Measurements from ENCODE around the gene RNF103. TPM values are rescaled to one million over a fixed set of nuclear protein-coding genes. Genes with fewer than 3 reads are reported as not detected.

RNF103 gene
- total RNA-seq (2021; ENCODE audit: unreplicated experiment) (16.1 TPM), Bru-seq, nascent RNA (percentile 81 among the genes with signal in this experiment), BruChase-seq, experiment 1, labeled RNA remaining after a 6-hour chase (percentile 81 among the genes with signal in this experiment), BruChase-seq, experiment 2, labeled RNA remaining after a 2-hour chase (percentile 98 among the genes with signal in this experiment)
- polyA plus RNA-seq (2012) = 5.6 and 6.9 TPM in 2 replicates
- long read RNA-seq, transcript RNF103-201 (4 exons, 3,477 nt) = major isoform, 47 of 57 reads
- long read RNA-seq, partial matches to known transcripts = 0 of 57 reads
- long read RNA-seq, other reads (novel, unspliced or antisense) = 8 of 57 reads

DNA sequence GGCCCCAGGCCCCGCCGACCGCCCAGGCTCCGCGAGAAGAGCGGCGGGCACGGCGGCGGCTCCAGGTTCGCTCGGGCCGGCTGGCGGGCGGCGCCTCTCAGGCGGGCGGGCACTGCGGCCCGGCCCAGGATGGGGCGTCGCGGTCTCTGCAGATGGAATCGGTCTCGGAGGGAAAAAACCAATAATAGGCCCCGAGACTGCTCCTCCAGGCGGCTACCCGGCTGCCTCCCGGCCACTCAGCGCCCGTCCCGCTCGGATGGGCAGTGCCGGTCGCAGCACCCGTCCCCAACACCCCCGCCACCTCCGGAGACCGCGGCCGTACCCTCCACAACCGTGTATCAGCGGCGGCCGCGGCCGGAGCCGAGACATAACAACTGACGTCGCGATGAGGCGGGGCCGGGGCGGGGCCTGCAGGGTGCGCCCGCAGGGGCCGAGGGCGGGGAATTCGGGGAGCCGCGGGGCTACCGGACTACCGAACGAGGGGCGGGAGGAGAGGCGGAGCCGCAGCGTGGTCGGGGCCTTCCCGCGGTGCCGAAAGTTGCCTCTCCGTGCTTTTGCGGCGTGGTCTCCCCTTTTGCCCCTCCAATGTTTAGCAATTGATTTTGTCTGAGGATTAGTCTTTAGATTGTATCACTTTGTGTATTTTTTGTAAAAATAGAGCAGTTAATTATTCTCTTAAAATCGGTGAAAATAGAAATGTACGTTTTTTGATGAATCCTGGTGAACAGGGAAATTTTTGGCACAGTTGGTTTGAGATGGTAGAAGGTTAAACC lies at the start of gene RNF103:
Gene RNF103, minus strand, starts transcription at position 372 of the 773 bp plus-strand sequence. CDS start 979 bp downstream, outside the sequence.
- no TSS peak for BruUV-seq (replicated peaks)
- ATAC-seq (peak; percentile 90), DNase-seq (ENCODE audit: low read depth, low spot score) (peak; percentile 71)
- Histone ChIP-seq H4K20me1 (ENCODE audit: insufficient read depth) (no peaks in the 10 kb centered on the region), H3K27ac (ENCODE audit: low read depth, low read length) (peak within 1 kb of the TSS; percentile 90), H3K36me3 (ENCODE audit: control insufficient read depth in 1 of 2, insufficient read depth in 2 of 2, low read length in 2 of 2) (peaks cover 0 to 7% of the 10 kb centered on the region in 2 experiments; a peak in 2 of 4 replicates), H3K4me3 (replicated peaks in 1 of 2; ENCODE audit: low read depth in 1 of 2, low read length in 2 of 2) (peak within 1 kb of the TSS; percentile 56 to 74), H3K9me3 (ENCODE audit: control insufficient read depth in 1 of 2, insufficient read depth in 1 of 2, low read depth in 1 of 2, low read length in 2 of 2) (no peaks in the 10 kb centered on the region), H3K9ac (ENCODE audit: low read length) (peak within 1 kb of the TSS; percentile 77), H3K4me2 (ENCODE audit: low read length) (peak within 1 kb of the TSS; percentile 85), H2AFZ (ENCODE audit: low read depth, low read length, poor library complexity, severe bottlenecking) (peak within 1 kb of the TSS; percentile 59), H3K27me3 (ENCODE audit: insufficient read depth, low read length) (no peaks in the 10 kb centered on the region), H3K4me1 (ENCODE audit: control insufficient read depth in 1 of 2, insufficient read depth in 2 of 2, low read length in 2 of 2) (peaks cover 16 to 23% of the 10 kb centered on the region in 2 experiments), H3K9me2 (ENCODE audit: insufficient read depth) (no peaks in the 10 kb centered on the region), H3K79me2 (ENCODE audit: insufficient read depth, low read length) (peaks cover 28% of the 10 kb centered on the region)
- intact Hi-C loops (cut with micrococcal nuclease) = loop anchor here (5.0 kb wide), 1 partner anchor 181 kb away; the partner anchor contains the start of gene KDM3A
- CTCF ChIA-PET = no interaction called here
- POLR2A ChIA-PET = no interaction called here
- RAD21 ChIA-PET (ENCODE audit: low non-redundant PET in 1 of 2, low total read pairs in 2 of 2, uncharacterized antibody in 2 of 2, unreplicated experiment in 2 of 2) = no interaction called here
- TF ChIP-seq YY1 (IDR thresholded peaks at IDR 0.05; ENCODE audit: extremely low read depth, insufficient replicate concordance, low read depth, low read length) (peak; percentile 58), EGR1 (IDR thresholded peaks at IDR 0.05; ENCODE audit: low read depth) (peak; percentile 75), CEBPB (IDR thresholded peaks at IDR 0.05; ENCODE audit: low read depth) (no peak), JUND (IDR thresholded peaks at IDR 0.05) (no peak), REST (IDR thresholded peaks at IDR 0.05; ENCODE audit: low read depth) (no peak), SRF (IDR thresholded peaks at IDR 0.05; ENCODE audit: low read depth) (no peak), SIN3A (IDR thresholded peaks at IDR 0.05; ENCODE audit: low read depth) (no peak; the same call in 1 of the 2 replicates), EZH2phosphoT487 (IDR thresholded peaks at IDR 0.05; ENCODE audit: borderline replicate concordance) (no peak), FOSL1 (IDR thresholded peaks at IDR 0.05; ENCODE audit: low read depth) (no peak), POLR2A (IDR thresholded peaks at IDR 0.05; ENCODE audit: borderline replicate concordance, extremely low read depth, insufficient read depth, insufficient read length) (peak; percentile 67), CBX3 (IDR thresholded peaks at IDR 0.05; ENCODE audit: low read depth) (no peak), SP1 (IDR thresholded peaks at IDR 0.05; ENCODE audit: low read depth) (0 out of 2 replicates have a peak, but pooled peaks have one; percentile 30), ZNF274 (IDR thresholded peaks at IDR 0.05; ENCODE audit: low read depth, low read length) (no peak), ELF1 (IDR thresholded peaks at IDR 0.05; ENCODE audit: borderline replicate concordance, low read depth) (no peak), ZFX (IDR thresholded peaks at IDR 0.05) (peak; percentile 93), RAD21 (IDR thresholded peaks at IDR 0.05; ENCODE audit: low read depth) (no peak), POLR2AphosphoS5 (IDR thresholded peaks at IDR 0.05; ENCODE audit: low read depth, low read length) (peak; percentile 99), TCF7L2 (IDR thresholded peaks at IDR 0.05; ENCODE audit: borderline replicate concordance, extremely low read depth, insufficient read depth, insufficient read length) (no peak), EZH2 (IDR thresholded peaks at IDR 0.05) (no peak)
- TF ChIP-seq, protein P1, sequence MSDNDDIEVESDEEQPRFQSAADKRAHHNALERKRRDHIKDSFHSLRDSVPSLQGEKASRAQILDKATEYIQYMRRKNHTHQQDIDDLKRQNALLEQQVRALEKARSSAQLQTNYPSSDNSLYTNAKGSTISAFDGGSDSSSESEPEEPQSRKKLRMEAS (IDR thresholded peaks at IDR 0.05) = peak; percentile 76
- TF ChIP-seq, protein P2, sequence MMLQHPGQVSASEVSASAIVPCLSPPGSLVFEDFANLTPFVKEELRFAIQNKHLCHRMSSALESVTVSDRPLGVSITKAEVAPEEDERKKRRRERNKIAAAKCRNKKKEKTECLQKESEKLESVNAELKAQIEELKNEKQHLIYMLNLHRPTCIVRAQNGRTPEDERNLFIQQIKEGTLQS (IDR thresholded peaks at IDR 0.05) = no peak
- TF ChIP-seq, protein P3, sequence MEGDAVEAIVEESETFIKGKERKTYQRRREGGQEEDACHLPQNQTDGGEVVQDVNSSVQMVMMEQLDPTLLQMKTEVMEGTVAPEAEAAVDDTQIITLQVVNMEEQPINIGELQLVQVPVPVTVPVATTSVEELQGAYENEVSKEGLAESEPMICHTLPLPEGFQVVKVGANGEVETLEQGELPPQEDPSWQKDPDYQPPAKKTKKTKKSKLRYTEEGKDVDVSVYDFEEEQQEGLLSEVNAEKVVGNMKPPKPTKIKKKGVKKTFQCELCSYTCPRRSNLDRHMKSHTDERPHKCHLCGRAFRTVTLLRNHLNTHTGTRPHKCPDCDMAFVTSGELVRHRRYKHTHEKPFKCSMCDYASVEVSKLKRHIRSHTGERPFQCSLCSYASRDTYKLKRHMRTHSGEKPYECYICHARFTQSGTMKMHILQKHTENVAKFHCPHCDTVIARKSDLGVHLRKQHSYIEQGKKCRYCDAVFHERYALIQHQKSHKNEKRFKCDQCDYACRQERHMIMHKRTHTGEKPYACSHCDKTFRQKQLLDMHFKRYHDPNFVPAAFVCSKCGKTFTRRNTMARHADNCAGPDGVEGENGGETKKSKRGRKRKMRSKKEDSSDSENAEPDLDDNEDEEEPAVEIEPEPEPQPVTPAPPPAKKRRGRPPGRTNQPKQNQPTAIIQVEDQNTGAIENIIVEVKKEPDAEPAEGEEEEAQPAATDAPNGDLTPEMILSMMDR (IDR thresholded peaks at IDR 0.05 in 2 of 3, conservative IDR thresholded peaks at IDR 0.05 in 1 of 3; ENCODE audit: borderline replicate concordance in 1 of 3, insufficient read depth in 1 of 3, low read depth in 2 of 3, low read length in 2 of 3) = no peak
